GM21423 (cell line): Measurements from ENCODE around the gene CHN1.

Source experiments
- ATAC-seq: cut with Tn5 transposase; IDR thresholded peaks from one replicate; pipeline ENCODE4 v1.9.1; 2021; ENCODE audit warnings: mild to moderate bottlenecking, moderate library complexity; ENCODE audit not compliant: unreplicated experiment

The CHN1 gene

DNA sequence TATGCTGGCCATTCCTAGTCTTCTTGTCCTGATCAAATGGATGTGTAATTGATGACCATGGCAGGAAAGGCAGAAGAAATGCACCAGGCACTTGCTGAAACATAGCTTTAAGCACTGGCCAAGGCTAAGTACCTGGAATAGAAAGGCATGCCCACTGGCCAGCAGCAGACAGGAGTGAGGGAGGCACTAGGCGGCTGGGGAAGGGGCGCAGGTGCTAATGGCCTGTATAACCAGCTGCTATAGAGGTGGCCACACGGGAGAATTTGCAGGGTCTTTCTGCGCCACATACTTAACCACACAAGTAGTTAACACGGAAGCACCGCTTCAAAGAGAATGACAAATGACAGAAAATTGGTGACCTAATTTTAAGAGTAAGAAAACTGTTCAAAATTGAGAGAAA lies 174.6 kb downstream of the CHN1 start:
- no peak for ATAC-seq

DNA sequence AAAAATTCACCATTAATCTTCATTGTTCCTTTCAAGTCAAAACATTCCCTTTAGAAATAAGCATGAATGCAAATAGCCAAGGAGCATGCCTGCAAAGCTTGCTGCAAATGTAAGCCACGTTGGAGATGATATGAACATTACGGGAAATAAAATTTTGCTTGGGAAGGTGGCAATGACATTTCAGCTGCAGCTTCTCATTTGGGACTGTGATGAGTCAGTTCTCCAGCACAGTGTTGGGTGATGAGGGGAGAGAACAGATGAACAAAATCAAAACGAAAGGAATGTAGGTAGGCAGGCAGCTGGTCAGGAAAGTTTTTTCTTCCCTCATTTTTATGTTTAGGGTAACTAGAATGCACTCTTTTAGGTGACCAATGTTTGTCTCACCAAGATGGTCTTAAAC lies 175.6 kb downstream of the CHN1 start:
- no peak for ATAC-seq

DNA sequence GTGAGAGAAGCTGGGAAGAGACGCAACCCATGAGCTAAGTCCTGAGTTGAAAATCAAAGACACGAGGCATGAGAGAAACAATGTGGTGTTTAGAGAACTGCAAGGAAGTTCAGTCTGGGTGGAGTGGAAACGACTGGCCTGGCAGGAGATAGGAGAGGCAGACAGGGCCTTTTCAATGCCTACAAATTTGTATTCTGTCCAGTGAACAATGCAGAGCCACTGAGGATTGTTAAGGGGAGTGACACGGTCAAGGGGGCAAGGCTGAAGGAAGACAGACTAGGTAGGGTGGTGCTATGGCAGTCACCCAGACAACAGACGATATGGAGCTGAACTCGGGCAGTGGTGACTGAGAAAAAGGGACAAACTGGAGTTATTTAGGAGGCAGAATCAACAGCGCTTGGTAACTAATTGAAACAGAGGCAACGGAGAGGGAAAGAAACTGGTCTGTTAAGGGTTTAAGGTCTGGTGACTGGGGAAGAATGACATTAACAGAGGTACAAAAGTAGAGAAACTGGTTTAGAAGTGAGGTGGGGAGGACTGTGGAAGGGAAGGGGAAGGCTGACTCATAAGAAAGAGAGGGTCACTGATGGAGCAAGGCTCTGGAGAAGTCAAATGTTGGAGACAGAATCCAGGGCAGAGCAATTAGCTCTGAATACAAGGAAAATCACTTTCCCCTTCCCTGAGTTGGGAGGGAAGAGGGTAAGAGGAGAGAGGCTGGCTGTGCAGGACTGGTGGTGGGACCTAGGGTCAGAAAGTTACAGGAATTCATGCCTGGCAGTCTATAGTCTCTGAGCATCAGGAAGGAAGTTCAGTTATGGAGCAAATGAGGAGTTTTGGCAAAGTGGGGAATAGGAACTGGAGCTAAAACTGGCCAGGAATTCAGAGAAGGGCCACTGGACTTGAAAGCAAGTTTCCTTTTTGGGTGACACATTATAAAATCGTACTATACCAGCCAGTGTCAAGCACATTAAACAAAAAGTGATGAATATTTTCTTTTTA lies 177.5 kb downstream of the CHN1 start:
- no peak for ATAC-seq

- no peak for ATAC-seq
These were observed 179.1 kb downstream of the CHN1 start for GRCh38 chr2:174826051-174826450.

- ATAC-seq, result no peak
These were observed 181.1 kb downstream of the CHN1 start for GRCh38 chr2:174824068-174824467.

DNA sequence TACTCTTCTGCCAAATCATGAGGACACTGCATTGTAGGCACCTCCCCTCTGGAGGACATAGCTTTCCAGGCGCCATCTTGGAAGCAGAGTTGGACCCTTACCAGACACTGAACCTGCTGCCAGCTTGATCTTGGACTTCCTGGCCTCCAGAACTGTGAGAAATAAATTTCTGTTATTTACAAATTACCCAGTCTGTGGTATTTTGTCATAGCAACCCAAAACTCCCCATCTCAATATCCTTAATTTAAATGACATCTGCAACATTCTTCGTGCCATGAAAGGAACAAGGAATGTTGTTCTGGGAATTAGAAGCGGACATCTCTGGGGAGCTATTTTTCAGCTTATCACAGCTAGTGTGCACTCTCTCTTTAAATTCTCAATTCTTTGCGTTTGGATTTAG lies 183.6 kb downstream of the CHN1 start:
- no peak for ATAC-seq

DNA sequence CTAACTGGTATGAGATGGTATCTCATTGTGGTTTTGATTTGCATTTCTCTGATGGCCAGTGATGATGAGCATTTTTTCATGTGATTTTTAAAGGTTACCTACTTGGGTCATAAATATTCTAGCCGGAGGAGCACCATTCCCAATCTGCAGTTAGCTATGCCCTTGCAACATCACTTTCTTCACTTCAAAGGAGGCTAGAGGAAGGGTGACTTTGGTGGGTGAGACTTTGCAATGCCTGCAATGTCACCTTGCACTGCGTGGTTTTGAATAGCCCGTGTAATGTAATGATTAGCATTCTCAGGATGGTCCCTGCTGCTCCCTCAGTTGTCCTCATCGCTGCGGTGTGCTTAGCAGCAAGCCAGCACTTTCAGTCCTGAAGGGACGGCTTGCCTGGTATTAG lies 184.8 kb downstream of the CHN1 start:
- ATAC-seq, result no peak

DNA sequence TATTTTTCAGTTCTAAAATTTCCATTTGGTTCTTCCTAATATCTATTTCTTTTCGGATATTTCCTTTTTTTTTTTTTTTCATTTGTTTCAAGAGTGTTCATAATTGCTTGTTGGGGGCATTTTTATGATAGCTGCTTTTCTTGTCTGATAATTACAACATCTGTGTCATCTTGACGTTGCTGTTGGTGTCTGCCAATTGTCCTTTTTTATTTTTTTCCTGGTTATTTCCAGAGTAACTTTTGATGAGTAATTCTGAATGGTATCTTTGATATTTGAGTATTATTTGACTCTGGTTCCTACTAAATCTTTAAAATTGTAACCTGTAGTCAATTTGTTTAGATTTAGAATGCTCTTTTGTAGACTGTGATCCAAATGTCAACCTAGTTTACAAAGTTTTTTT lies 189.7 kb downstream of the CHN1 start:
- no peak for ATAC-seq

- ATAC-seq, result no peak
These were observed 193.1 kb downstream of the CHN1 start for GRCh38 chr2:174812037-174812436.

- no peak for ATAC-seq
These were observed 197.2 kb downstream of the CHN1 start for GRCh38 chr2:174807931-174808330.

GRCh38 chr2:174805803-174806202 lies 199.4 kb downstream of the CHN1 start:
- no peak for ATAC-seq

DNA sequence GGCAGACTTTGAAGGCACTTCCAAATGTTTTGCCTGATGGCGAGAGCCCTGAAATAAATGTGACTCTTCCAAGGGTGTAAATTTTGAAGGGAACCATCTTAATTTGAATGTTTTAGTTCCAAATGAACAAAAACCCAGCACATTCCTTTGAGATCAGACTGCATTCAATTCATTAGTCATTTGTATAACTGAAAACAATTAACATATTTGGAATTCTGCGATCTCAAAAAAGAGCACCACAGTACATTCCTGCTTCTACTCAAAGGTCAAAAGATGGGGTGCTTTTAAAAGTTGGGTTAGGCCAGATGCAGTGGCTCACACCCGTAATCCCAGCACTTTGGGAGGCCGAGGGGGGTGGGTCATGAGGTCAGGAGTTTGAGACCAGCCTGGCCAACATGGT lies 202.7 kb downstream of the CHN1 start:
- no peak for ATAC-seq

DNA sequence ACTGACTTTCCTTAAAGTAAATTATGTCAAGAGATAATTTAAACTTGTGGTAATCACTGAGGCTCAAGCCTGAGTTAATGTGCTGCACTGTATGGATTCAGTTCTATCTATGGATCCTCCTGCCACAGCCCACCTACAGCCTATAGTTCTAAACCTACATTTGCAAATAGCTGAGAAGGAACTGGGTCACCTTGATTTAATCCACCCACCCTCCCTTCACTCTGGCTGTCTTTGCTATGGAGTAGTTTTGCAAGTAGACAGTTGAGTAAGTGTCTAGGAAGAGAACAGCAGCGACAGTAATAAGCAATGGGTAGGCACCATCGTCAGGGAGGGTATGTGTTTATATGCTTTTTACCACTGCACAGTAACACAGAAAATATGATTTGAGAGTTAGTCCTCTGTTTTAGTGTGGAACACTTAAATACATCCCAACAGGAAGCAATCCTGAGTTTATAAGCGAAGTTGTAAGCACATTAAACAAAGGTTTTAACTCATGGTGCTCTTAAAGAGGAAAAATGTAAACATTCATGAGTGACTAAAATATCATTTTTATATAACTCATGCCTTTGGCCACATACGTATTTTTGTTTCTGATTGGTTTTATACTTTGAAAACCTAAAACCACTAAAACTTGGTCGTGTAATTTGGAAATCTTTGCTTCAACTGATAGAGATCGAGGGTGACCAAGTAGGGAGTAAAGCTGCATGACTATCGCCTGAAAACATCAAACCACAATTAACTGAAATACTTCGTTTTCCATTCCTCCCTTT lies 204.6 kb downstream of the CHN1 start:
- no peak for ATAC-seq

GRCh38 chr2:174798801-174799200 lies 206.4 kb downstream of the CHN1 start:
- ATAC-seq, result no peak

GRCh38 chr2:174797781-174798276 lies 207.4 kb downstream of the CHN1 start:
- no peak for ATAC-seq

- no peak for ATAC-seq
These were observed 208.8 kb downstream of the CHN1 start for GRCh38 chr2:174796319-174796771.

GRCh38 chr2:174794851-174795374 lies 210.3 kb downstream of the CHN1 start:
- ATAC-seq, result no peak

GRCh38 chr2:174792309-174793025 lies 212.7 kb downstream of the CHN1 start:
- no peak for ATAC-seq

- no peak for ATAC-seq
These were observed 213.4 kb downstream of the CHN1 start for GRCh38 chr2:174791746-174792280.

DNA sequence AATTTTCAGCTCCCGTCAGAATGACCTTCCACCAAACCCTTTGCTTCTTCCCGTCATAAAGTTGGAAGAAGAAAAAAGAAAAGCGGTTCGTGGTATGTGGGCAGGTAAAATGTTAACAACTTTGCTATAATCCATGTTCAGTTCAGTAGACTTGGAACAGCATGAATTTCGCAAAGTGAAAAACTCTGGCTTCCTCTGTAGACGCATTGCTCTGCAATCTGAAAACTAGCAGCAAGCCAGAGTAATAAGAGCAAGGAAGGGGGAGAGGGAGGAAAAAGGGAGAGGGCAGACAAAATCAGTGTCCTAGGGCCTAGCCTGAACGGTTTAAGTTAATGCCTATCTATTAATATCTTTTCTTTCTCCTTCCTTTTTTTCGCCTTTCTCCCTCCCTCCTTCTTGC lies 214.2 kb downstream of the CHN1 start:
- ATAC-seq, result no peak
